Osteocyte (in vitro differentiated cells): ENCODE results near the gene MYO3B. TPM values are rescaled to one million over a fixed set of nuclear protein-coding genes. Genes with fewer than 3 reads are reported as not detected.
"Not testable (repeated sequence)": the region's sequence is repeated elsewhere in the genome, so short reads cannot be mapped to it uniquely, and the experiment has no call there.

Experiments used
- DNase-seq: peaks from one replicate; pipeline ENCODE4 v3.0.0; 2021; ENCODE audit warnings: mixed read lengths; ENCODE audit not compliant: unreplicated experiment; ENCODE audit errors: extremely low spot score
- H3K27ac Mint-ChIP-seq: one replicate; pipeline ENCODE4 v1.8.0; 2021; ENCODE audit warnings: mild to moderate bottlenecking, mixed read lengths; ENCODE audit not compliant: unreplicated experiment
- H3K27me3 Mint-ChIP-seq: one replicate; pipeline ENCODE4 v1.8.0; 2021; ENCODE audit warnings: mixed read lengths; ENCODE audit not compliant: unreplicated experiment
- H3K36me3 Mint-ChIP-seq: one replicate; pipeline ENCODE4 v1.8.0; 2021; ENCODE audit warnings: mixed read lengths; ENCODE audit not compliant: unreplicated experiment
- H3K4me1 Mint-ChIP-seq: one replicate; pipeline ENCODE4 v1.8.0; 2021; ENCODE audit warnings: mixed read lengths; ENCODE audit not compliant: unreplicated experiment
- H3K4me3 Mint-ChIP-seq: one replicate; pipeline ENCODE4 v1.8.0; 2021; ENCODE audit warnings: mild to moderate bottlenecking, moderate library complexity, mixed read lengths; ENCODE audit not compliant: unreplicated experiment
- H3K9me3 Mint-ChIP-seq: one replicate; pipeline ENCODE4 v1.8.0; 2021; ENCODE audit warnings: mixed read lengths; ENCODE audit not compliant: unreplicated experiment
- CTCF ChIP-seq: fragments of 200-600 bp; sonication (generic); IDR thresholded peaks from 2 replicates; pipeline ENCODE4 v1.5.0; 2021; ENCODE audit warnings: antibody characterized with exemption, mild to moderate bottlenecking, moderate library complexity
- total RNA-seq: library from RNA; stranded (reverse); gene quantifications from 2 replicates; pipeline ENCODE4 v1.2.1, GENCODE V29; 2021

The MYO3B gene
- total RNA-seq, 1 donor from 2014 or later = not detected

GRCh38 chr2:170341684-170342623, 164.0 kb downstream of the MYO3B start:
- DNase-seq = no peak
- no peaks in the 10 kb centered on the region for H3K36me3 Mint-ChIP-seq
- H3K4me3 Mint-ChIP-seq = no peak overlapping the region
- TF ChIP-seq CTCF = no peak
- H3K27me3 Mint-ChIP-seq = peaks cover 25% of the 10 kb centered on the region
- H3K9me3 Mint-ChIP-seq = no peaks in the 10 kb centered on the region
- no peak overlapping the region for H3K27ac Mint-ChIP-seq
- H3K4me1 Mint-ChIP-seq = no peaks in the 10 kb centered on the region

- no peak for TF ChIP-seq CTCF
- Mint-ChIP-seq H3K36me3 (no peaks in the 10 kb centered on the region), H3K4me1 (no peaks in the 10 kb centered on the region), H3K9me3 (no peaks in the 10 kb centered on the region), H3K4me3 (no peak overlapping the region), H3K27me3 (peaks cover 21% of the 10 kb centered on the region), H3K27ac (no peak overlapping the region)
- DNase-seq = no peak
Observed at GRCh38 chr2:170344663-170345346, 166.9 kb downstream of the MYO3B start.

- DNase-seq = no peak
- no peak for TF ChIP-seq CTCF
- H3K4me1 Mint-ChIP-seq = no peaks in the 10 kb centered on the region
Observed at GRCh38 chr2:170345607-170346006, 167.7 kb downstream of the MYO3B start.

GRCh38 chr2:170349269-170349668, 171.3 kb downstream of the MYO3B start:
- H3K4me3 Mint-ChIP-seq, H3K27ac Mint-ChIP-seq, H3K4me1 Mint-ChIP-seq, H3K36me3 Mint-ChIP-seq, DNase-seq, H3K9me3 Mint-ChIP-seq: not testable (repeated sequence)
- peaks cover 34% of the 10 kb centered on the region for H3K27me3 Mint-ChIP-seq

More at GRCh38 chr2:170345607-170346006, 167.7 kb downstream of the MYO3B start:
- H3K4me3 Mint-ChIP-seq = no peak overlapping the region
- H3K27ac Mint-ChIP-seq = no peak overlapping the region
- no peaks in the 10 kb centered on the region for H3K9me3 Mint-ChIP-seq
- peaks cover 22% of the 10 kb centered on the region for H3K27me3 Mint-ChIP-seq
- no peaks in the 10 kb centered on the region for H3K36me3 Mint-ChIP-seq

GRCh38 chr2:170350929-170351826, 173.2 kb downstream of the MYO3B start:
- Mint-ChIP-seq H3K4me1 (no peaks in the 10 kb centered on the region), H3K27ac (no peak overlapping the region), H3K4me3 (no peak overlapping the region), H3K27me3 (peaks cover 38% of the 10 kb centered on the region), H3K36me3 (no peaks in the 10 kb centered on the region), H3K9me3 (no peaks in the 10 kb centered on the region)
- TF ChIP-seq CTCF = no peak
- no peak for DNase-seq
